DND-41 (cell line): ENCODE measurements around the gene ALDOA.

ENCODE experiments used
- ATAC-seq: fragments of 200-7000 bp; cut with Tn5 transposase; 3 replicates; pipeline ENCODE4 v1.9.1; 2021; ENCODE audit warnings: low read depth; ENCODE audit not compliant: insufficient read depth
- DNase-seq: peaks from one replicate; pipeline ENCODE4 v3.0.0-alpha.2; 2020
- H2AFZ ChIP-seq: 2 replicates; pipeline ENCODE4 v1.6.0; 2012; ENCODE audit warnings: low read depth, low read length
- H3K27ac ChIP-seq: 2 replicates; pipeline ENCODE4 v1.5.1; 2012; ENCODE audit warnings: low read length, inconsistent platforms
- H3K27me3 ChIP-seq: fragments of 200-600 bp; sonication (generic); 2 replicates; pipeline ENCODE4 v1.6.0; 2012; ENCODE audit warnings: low read length, mild to moderate bottlenecking, inconsistent platforms; ENCODE audit not compliant: insufficient read depth, poor library complexity
- H3K36me3 ChIP-seq: 2 replicates; pipeline ENCODE4 v1.5.1; 2012; ENCODE audit warnings: low read length, inconsistent platforms; ENCODE audit not compliant: insufficient read depth
- H3K4me1 ChIP-seq: 2 replicates; pipeline ENCODE4 v1.5.1; 2012; ENCODE audit warnings: mild to moderate bottlenecking, low read length; ENCODE audit not compliant: insufficient read depth
- H3K4me2 ChIP-seq: 2 replicates; pipeline ENCODE4 v1.6.0; 2012; ENCODE audit warnings: mild to moderate bottlenecking, moderate library complexity, low read length, inconsistent platforms; ENCODE audit not compliant: insufficient read depth
- H3K4me3 ChIP-seq, 2 experiments: fragments of 200-600 bp in 1 of 2; shearing (Covaris generic) in 1 of 2; 2 replicates each; pipeline ENCODE4 v1.5.1; 2012 to 2016; ENCODE audit warnings: inconsistent platforms in 2 of 2, low read length in 2 of 2, mild to moderate bottlenecking in 2 of 2, low read depth in 1 of 2, moderate library complexity in 1 of 2
- H3K79me2 ChIP-seq: 2 replicates; pipeline ENCODE4 v1.6.0; 2012; ENCODE audit warnings: low read length, inconsistent platforms; ENCODE audit not compliant: insufficient read depth
- H3K9ac ChIP-seq: 2 replicates; pipeline ENCODE4 v1.6.0; 2012; ENCODE audit warnings: low read depth, mild to moderate bottlenecking, inconsistent platforms, low read length, moderate library complexity
- H3K9me3 ChIP-seq: 2 replicates; pipeline ENCODE4 v1.5.1; 2012; ENCODE audit warnings: low read length, moderate library complexity, mild to moderate bottlenecking, inconsistent platforms; ENCODE audit not compliant: insufficient read depth, severe bottlenecking
- H4K20me1 ChIP-seq: 2 replicates; pipeline ENCODE4 v1.6.0; 2012; ENCODE audit warnings: low read length; ENCODE audit not compliant: insufficient read depth
- EZH2 ChIP-seq: IDR thresholded peaks from 3 replicates; pipeline ENCODE4 v1.6.1; 2012; ENCODE audit warnings: borderline replicate concordance, low read depth, mild to moderate bottlenecking, moderate library complexity, low read length, inconsistent platforms; ENCODE audit not compliant: severe bottlenecking
- TF ChIP-seq, protein P1 (sequence below): IDR thresholded peaks from 2 replicates; pipeline ENCODE4 v1.5.1; 2012; ENCODE audit warnings: borderline replicate concordance, low read length, moderate library complexity, mild to moderate bottlenecking; ENCODE audit not compliant: poor library complexity, severe bottlenecking; ENCODE audit errors: extremely low read depth

ALDOA gene

GRCh38 chr16:30096862-30097563, 31.5 kb downstream of the ALDOA start:
- Histone ChIP-seq H4K20me1 (no peaks in the 10 kb centered on the region), H2AFZ (peak overlapping the region; percentile 72), H3K27ac (peak overlapping the region; percentile 72), H3K9ac (peak overlapping the region; percentile 42), H3K4me1 (peaks cover 32% of the 10 kb centered on the region), H3K27me3 (no peaks in the 10 kb centered on the region), H3K79me2 (peaks cover 7% of the 10 kb centered on the region), H3K4me3 (peak overlapping the region in 1 of 2 experiments; percentile 35; a peak in 2 of 4 replicates), H3K4me2 (no peak overlapping the region), H3K9me3 (peaks cover 29% of the 10 kb centered on the region), H3K36me3 (peaks cover 16% of the 10 kb centered on the region)
- TF ChIP-seq EZH2: no peak
- TF ChIP-seq, protein P1, sequence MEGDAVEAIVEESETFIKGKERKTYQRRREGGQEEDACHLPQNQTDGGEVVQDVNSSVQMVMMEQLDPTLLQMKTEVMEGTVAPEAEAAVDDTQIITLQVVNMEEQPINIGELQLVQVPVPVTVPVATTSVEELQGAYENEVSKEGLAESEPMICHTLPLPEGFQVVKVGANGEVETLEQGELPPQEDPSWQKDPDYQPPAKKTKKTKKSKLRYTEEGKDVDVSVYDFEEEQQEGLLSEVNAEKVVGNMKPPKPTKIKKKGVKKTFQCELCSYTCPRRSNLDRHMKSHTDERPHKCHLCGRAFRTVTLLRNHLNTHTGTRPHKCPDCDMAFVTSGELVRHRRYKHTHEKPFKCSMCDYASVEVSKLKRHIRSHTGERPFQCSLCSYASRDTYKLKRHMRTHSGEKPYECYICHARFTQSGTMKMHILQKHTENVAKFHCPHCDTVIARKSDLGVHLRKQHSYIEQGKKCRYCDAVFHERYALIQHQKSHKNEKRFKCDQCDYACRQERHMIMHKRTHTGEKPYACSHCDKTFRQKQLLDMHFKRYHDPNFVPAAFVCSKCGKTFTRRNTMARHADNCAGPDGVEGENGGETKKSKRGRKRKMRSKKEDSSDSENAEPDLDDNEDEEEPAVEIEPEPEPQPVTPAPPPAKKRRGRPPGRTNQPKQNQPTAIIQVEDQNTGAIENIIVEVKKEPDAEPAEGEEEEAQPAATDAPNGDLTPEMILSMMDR: no peak
- ATAC-seq: no peak
- DNase-seq: peak; percentile 37

GRCh38 chr16:30104090-30104489, 38.5 kb downstream of the ALDOA start:
- peaks cover 26% of the 10 kb centered on the region for H3K36me3 ChIP-seq
- ATAC-seq (no peak), DNase-seq (no peak)
- H3K9me3 ChIP-seq: peaks cover 4% of the 10 kb centered on the region
- H3K4me1 ChIP-seq: no peaks in the 10 kb centered on the region
- no peaks in the 10 kb centered on the region for H3K79me2 ChIP-seq
- TF ChIP-seq, protein P1: no peak
- TF ChIP-seq EZH2: no peak
- H3K9ac ChIP-seq: no peak overlapping the region
- H3K4me2 ChIP-seq: no peak overlapping the region
- H3K27ac ChIP-seq: no peak overlapping the region
- H3K27me3 ChIP-seq: no peaks in the 10 kb centered on the region
- H3K4me3 ChIP-seq: no peak overlapping the region
- H4K20me1 ChIP-seq: no peaks in the 10 kb centered on the region
- no peak overlapping the region for H2AFZ ChIP-seq

- H3K27ac ChIP-seq: no peak overlapping the region
Measured at GRCh38 chr16:30104492-30104891, 38.9 kb downstream of the ALDOA start.

More at GRCh38 chr16:30104492-30104891, 38.9 kb downstream of the ALDOA start:
- Histone ChIP-seq H3K4me3 (no peak overlapping the region), H3K79me2 (no peaks in the 10 kb centered on the region), H4K20me1 (no peaks in the 10 kb centered on the region), H3K36me3 (peaks cover 26% of the 10 kb centered on the region), H3K4me1 (no peaks in the 10 kb centered on the region), H3K27me3 (no peaks in the 10 kb centered on the region), H3K9ac (no peak overlapping the region), H3K9me3 (peaks cover 2% of the 10 kb centered on the region), H2AFZ (no peak overlapping the region), H3K4me2 (no peak overlapping the region)
- ATAC-seq (no peak), DNase-seq (no peak)
- TF ChIP-seq, protein P1: no peak
- TF ChIP-seq EZH2: no peak
